T-cell (primary cell): ENCODE results near the gene MIGA1. TPM values are rescaled to one million over a fixed set of nuclear protein-coding genes. Genes with fewer than 3 reads are reported as not detected.

Experiments used
- ATAC-seq, 4 experiments: fragments of 200-7000 bp in 3 of 4; fragments of 150-1000 bp in 1 of 4; cut with Tn5 transposase; replicated peaks in 1 of 4; 1 replicate in 3 of 4; 2 replicates in 1 of 4; pipeline ENCODE4 v1.10.0; 2021; ENCODE audit warnings: moderate library complexity in 3 of 4, mild to moderate bottlenecking in 2 of 4, moderate number of reproducible peaks in 1 of 4
- CTCF ChIA-PET, 2 donors: fragments of 300-600 bp; sonication (Branson Sonifier 250); formaldehyde crosslinking; loops; one replicate each; lab custom pipeline; 2022; ENCODE audit warnings: antibody characterized with exemption in 2 of 2; lab: Charles Lee
- POLR2A ChIA-PET, 2 donors: fragments of 300-600 bp; sonication (Branson Sonifier 250); formaldehyde crosslinking; loops; one replicate each; lab custom pipeline; 2022; ENCODE audit warnings: antibody characterized with exemption in 2 of 2; lab: Charles Lee
- DNase-seq, 35 experiments: peaks; one replicate each; pipeline versions ENCODE4 v3.0.0 to v3.0.0-alpha.2; 2013 to 2023
- H3K27ac ChIP-seq: one replicate; pipeline ENCODE4 v1.5.1; 2013; ENCODE audit warnings: low read length
- H3K27me3 ChIP-seq, 2 experiments: replicated peaks in 1 of 2; 1 replicate in 1 of 2; 2 replicates in 1 of 2; pipeline versions ENCODE4 v1.6.1 to v1.7.0; 2013; ENCODE audit warnings: low read length in 1 of 2, mixed read lengths in 1 of 2; ENCODE audit not compliant: control insufficient read depth in 2 of 2, insufficient read depth in 2 of 2; ENCODE audit errors: extremely low read depth in 1 of 2
- H3K36me3 ChIP-seq, 2 donors: 1 replicate in 1 of 2; 2 replicates in 1 of 2; pipeline versions ENCODE4 v1.6.1 to v1.7.0; 2013; ENCODE audit warnings: low read length in 1 of 2; ENCODE audit not compliant: control insufficient read depth in 2 of 2, insufficient read depth in 1 of 2; ENCODE audit errors: extremely low read depth in 1 of 2
- H3K4me1 ChIP-seq, 2 experiments: 1 replicate in 1 of 2; 2 replicates in 1 of 2; pipeline versions ENCODE4 v1.6.1 to v1.7.0; 2013; ENCODE audit warnings: low read length in 2 of 2, mixed read lengths in 1 of 2; ENCODE audit not compliant: insufficient read depth in 2 of 2, control insufficient read depth in 1 of 2; ENCODE audit errors: extremely low read depth in 1 of 2
- H3K4me3 ChIP-seq, 2 donors: 1 replicate in 1 of 2; 2 replicates in 1 of 2; pipeline versions ENCODE4 v1.5.1 to v1.7.0; 2013; ENCODE audit warnings: mild to moderate bottlenecking in 2 of 2, low read length in 1 of 2, moderate library complexity in 1 of 2; ENCODE audit not compliant: control insufficient read depth in 1 of 2; ENCODE audit errors: extremely low read depth in 1 of 2
- H3K9me3 ChIP-seq: 2 replicates; pipeline ENCODE4 v1.7.0; 2013
- H3K27ac Mint-ChIP-seq, 2 donors: one replicate each; pipeline ENCODE4 v1.8.0; 2020 to 2021; ENCODE audit warnings: mild to moderate bottlenecking in 2 of 2, mixed read lengths in 2 of 2
- H3K27me3 Mint-ChIP-seq, 2 donors: one replicate each; pipeline ENCODE4 v1.8.0; 2021 to 2022; ENCODE audit warnings: mixed read lengths in 2 of 2
- H3K36me3 Mint-ChIP-seq: one replicate; pipeline ENCODE4 v1.8.0; 2021; ENCODE audit warnings: mixed read lengths
- H3K4me1 Mint-ChIP-seq, 3 donors: one replicate each; pipeline ENCODE4 v1.8.0; 2020 to 2022; ENCODE audit warnings: mixed read lengths in 3 of 3, mild to moderate bottlenecking in 1 of 3
- H3K4me3 Mint-ChIP-seq, 3 donors: one replicate each; pipeline ENCODE4 v1.8.0; 2020 to 2022; ENCODE audit warnings: mild to moderate bottlenecking in 3 of 3, mixed read lengths in 3 of 3, moderate library complexity in 3 of 3
- H3K9me3 Mint-ChIP-seq, 3 donors: one replicate each; pipeline ENCODE4 v1.8.0; 2020 to 2022; ENCODE audit warnings: mixed read lengths in 3 of 3
- WGBS: methylation state at CpG from one replicate; pipeline ENCODE4 v1.1.5; 2013; ENCODE audit warnings: missing lambda C conversion rate; ENCODE audit not compliant: insufficient coverage; 5-methylcytosine and 5-hydroxymethylcytosine counted together
- total RNA-seq, 35 experiments: library from RNA in 6 of 35; stranded (reverse) in 6 of 35; fragments of 120-200 nt in 1 of 35; gene quantifications; one replicate each; pipeline versions ENCODE4 v1.2.1 to v1.2.4 and lab custom pipeline; 2013 to 2026

Gene MIGA1, protein sequence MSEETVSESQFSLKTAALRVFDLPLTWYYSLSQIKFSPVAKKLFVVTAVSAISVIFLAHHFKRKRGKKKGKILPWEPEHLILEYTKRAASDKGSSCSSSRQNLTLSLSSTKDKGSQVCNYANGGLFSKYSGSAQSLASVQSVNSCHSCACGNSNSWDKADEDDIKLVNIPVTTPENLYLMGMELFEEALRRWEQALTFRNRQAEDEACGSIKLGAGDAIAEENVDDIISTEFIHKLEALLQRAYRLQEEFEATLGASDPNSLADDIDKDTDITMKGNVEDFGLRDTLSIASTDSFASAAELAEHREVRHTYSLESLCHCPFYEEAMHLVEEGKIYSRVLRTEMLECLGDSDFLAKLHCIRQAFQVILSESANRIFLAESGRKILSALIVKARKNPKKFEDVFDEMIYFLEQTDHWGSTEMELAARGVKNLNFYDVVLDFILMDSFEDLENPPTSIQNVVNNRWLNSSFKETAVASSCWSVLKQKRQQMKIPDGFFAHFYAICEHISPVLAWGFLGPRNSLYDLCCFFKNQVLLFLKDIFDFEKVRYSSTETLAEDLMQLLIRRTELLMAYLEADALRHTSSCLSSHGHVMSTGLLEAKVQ
- total RNA-seq (10 to 100 TPM; 14.9 to 17.7 (median 16.1) TPM), total RNA-seq (lab: John Stamatoyannopoulos, UW) (21.4 to 56.9 (median 33.8) reads per million in 29 experiments)
- total RNA-seq (2013) = 20.5 TPM

DNA sequence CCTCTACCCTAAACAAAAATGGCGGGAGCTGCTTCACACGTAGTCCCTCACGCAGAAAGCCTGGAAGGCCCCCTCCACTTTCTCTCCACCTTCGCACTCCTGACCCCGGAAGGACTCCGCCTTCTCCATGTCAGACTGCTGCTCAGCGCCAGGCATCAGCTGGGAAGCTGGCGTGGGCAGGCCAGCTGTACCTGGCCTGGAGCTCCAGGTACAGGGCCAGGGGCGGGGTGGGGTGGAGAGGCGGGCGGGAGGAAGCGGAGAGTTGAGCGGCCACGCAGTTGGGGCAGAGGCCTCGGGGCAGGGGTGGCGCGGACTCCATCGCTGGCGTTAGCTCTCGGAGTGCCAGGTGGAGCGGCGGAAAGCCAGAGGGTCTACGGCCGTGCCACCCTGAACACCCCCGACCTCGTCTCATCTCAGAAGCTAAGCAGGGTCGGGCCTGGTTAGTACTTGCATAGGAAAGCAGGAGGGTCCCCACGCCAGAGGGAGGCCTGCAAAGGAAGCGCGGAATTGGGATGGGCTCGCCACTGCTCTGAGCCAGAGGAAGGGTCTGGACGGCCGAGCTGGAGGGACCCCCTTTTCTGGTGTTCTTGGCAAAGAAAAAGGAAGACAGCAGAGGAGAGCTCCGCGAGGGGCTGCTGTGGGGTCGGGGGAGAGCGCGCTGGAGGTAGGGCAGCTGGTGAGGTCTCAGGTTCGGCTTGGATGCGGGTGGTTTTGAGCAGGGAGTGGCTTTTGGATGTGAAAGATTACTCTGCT is at the start of gene MIGA1:
MIGA1 (plus strand) TSS at position 121 of the 753 bp plus-strand sequence. CDS start 3,604 bp downstream, outside the sequence.
- WGBS = under 1% methylated on average over 22 of the region's 40 CpGs
- H3K27ac ChIP-seq = peak within 1 kb of the TSS; percentile 52
- H3K9me3 ChIP-seq = no peaks in the 10 kb centered on the region
- Mint-ChIP-seq H3K36me3 (peaks cover 12% of the 10 kb centered on the region), H3K9me3 (no peaks in the 10 kb centered on the region), H3K27ac (peak within 1 kb of the TSS; percentile 82 to 85), H3K4me3 (peak within 1 kb of the TSS; percentile 93 to 98 (median 94)), H3K27me3 (no peaks in the 10 kb centered on the region), H3K4me1 (peaks cover 43 to 46% (median 43%) of the 10 kb centered on the region in 3 donors)
- ATAC-seq = peak; percentile 97 to 98 (median 98)
- ChIA-PET CTCF (interaction anchor here (0.5 to 1.4 kb wide), 10 partner anchors 23 to 1626 kb away, joined by 3 to 7 read pairs (median 4); partner anchors contain the start of gene DNAJB4 (in 1 of the 2)), POLR2A (interaction anchor here (0.5 to 1.5 kb wide), 15 partner anchors 9 to 1994 kb away, joined by 3 to 15 read pairs (median 5); partner anchors contain the start of gene DNAJB4 (in 2 of the 2))
- peaks cover 0 to under 1% of the 10 kb centered on the region in 2 experiments for H3K27me3 ChIP-seq
- peaks cover 3 to 7% of the 10 kb centered on the region in 2 donors for H3K36me3 ChIP-seq
- peak within 1 kb of the TSS; percentile 76 to 90 for H3K4me3 ChIP-seq
- DNase-seq = peak; percentile 69 to 96 (median 86)
- H3K4me1 ChIP-seq = peaks cover 8 to 16% of the 10 kb centered on the region in 2 experiments

DNA sequence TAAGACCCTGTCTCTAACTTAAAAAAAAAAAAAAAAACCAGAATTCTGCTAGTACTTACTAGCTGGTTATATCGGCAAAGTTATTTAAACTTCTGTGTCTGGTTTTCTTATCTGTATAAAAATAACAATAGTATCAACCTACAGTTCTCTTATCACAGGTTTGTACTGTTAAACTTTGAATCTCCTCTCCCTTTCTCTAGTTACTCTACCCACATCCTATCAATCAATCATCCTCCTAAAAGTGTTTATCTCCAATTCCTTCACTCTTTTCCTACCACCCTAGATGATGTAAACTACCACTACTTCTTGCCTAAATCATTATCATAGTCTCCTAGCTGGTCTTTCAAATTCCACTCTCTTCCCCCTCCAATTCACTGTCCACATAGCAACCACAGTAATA is 47.4 kb upstream of the MIGA1 start:
- ChIA-PET CTCF (no interaction called here), POLR2A (interaction anchor here (0.6 to 0.7 kb wide), 3 partner anchors 19 to 1697 kb away, joined by 3 to 9 read pairs (median 8); no protein-coding TSS in a partner anchor)
- H3K4me1 Mint-ChIP-seq = no peaks in the 10 kb centered on the region
- H3K36me3 Mint-ChIP-seq = peaks cover 36% of the 10 kb centered on the region
- WGBS = no CpG with 5 or more reads among the region's 1 CpG
- no peaks in the 10 kb centered on the region for H3K27me3 Mint-ChIP-seq
- DNase-seq (no peak), ATAC-seq (no peak)
- H3K9me3 Mint-ChIP-seq = no peaks in the 10 kb centered on the region
- no peak overlapping the region for H3K27ac Mint-ChIP-seq
- Histone ChIP-seq H3K9me3 (no peaks in the 10 kb centered on the region), H3K4me1 (no peaks in the 10 kb centered on the region), H3K27me3 (no peaks in the 10 kb centered on the region), H3K4me3 (no peak overlapping the region), H3K27ac (no peak overlapping the region), H3K36me3 (peaks cover 11 to 50% of the 10 kb centered on the region in 2 donors)
- no peak overlapping the region for H3K4me3 Mint-ChIP-seq

DNA sequence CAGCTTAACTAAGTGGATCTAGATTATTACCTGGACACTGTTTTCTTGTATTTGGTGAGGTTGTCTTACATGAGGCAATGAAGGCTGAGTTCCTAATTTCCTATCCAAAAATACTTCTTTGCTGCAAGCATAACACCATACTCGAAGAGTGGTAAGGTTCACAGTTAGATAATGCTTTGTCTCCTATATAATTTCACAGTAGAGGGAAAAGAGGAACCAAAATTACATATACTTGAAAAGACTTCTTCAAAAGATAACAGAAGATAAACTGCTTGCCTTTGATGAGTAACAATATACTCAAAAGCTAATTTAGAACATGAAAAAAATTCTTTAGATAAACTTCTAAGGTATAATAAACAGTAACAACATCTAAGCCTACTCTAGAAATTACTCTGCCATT is 40.2 kb upstream of the MIGA1 start:
- Mint-ChIP-seq H3K4me1 (peaks cover 11 to 19% (median 12%) of the 10 kb centered on the region in 3 donors), H3K27ac (no peak overlapping the region), H3K27me3 (no peaks in the 10 kb centered on the region), H3K4me3 (no peak overlapping the region), H3K9me3 (no peaks in the 10 kb centered on the region), H3K36me3 (peaks cover 31% of the 10 kb centered on the region)
- H3K27me3 ChIP-seq = no peaks in the 10 kb centered on the region
- no peak overlapping the region for H3K4me3 ChIP-seq
- ATAC-seq = no peak
- H3K36me3 ChIP-seq = peaks cover 3 to 29% of the 10 kb centered on the region in 2 donors
- no CpG with 5 or more reads among the region's 1 CpG for WGBS
- H3K4me1 ChIP-seq = no peaks in the 10 kb centered on the region
- no peak for DNase-seq
- CTCF ChIA-PET = interaction anchor here in 1 of 2 donors (0.5 kb wide), 1 partner anchor 9 kb away, joined by 4 read pairs; no protein-coding TSS in a partner anchor
- no peak overlapping the region for H3K27ac ChIP-seq
- no peaks in the 10 kb centered on the region for H3K9me3 ChIP-seq
- POLR2A ChIA-PET = interaction anchor here in 1 of 2 donors (0.6 kb wide), 1 partner anchor 57 kb away, joined by 3 read pairs; no protein-coding TSS in a partner anchor

DNA sequence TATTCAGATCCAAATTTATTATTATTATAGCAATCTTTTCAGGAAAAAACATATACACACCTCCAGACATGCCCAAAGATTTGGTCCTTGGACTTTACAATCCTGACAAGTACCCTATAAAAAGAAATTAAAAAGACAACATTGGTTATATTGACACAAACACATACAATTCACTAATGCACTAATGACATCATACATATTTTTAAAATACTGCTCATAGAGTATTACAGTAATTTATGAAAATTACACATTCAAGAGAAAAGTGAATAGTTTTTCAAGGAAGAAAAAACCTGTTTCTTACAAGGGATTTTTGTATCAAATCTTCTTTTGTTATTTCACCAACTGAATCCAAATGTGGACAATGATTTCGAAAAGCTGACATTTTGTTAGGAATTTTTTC is 38.1 kb upstream of the MIGA1 start:
- H3K36me3 Mint-ChIP-seq = peaks cover 30% of the 10 kb centered on the region
- H3K9me3 Mint-ChIP-seq = no peaks in the 10 kb centered on the region
- POLR2A ChIA-PET = no interaction called here

DNA sequence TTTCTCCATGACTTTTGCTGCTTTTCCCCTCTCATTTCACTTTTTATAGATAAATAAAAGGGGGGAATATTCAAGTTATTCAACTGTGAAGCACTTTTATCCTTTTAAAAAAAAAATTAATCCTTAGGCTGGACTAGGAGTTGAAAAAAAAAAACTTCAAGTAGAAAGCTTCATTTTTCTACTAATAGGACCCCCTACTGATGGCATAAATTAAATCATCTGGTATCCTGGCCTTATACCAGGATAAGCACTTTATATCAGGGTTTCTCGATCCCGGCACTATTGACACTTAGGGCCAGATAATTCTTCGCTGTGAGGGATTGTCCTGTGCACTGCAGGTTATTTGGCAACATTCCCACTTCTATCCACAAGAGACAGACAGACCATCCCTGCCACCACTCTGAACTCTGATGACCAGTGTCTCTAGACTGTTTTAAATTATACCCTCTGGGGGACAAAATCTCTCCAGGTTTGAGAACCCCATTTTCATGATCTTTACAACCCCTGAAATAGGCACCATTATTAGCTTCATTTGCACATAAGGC is 37.4 kb upstream of the MIGA1 start:
- no peaks in the 10 kb centered on the region for H3K27me3 Mint-ChIP-seq
- H3K36me3 Mint-ChIP-seq = peaks cover 30% of the 10 kb centered on the region
- Histone ChIP-seq H3K27ac (no peak overlapping the region), H3K27me3 (no peaks in the 10 kb centered on the region), H3K9me3 (no peaks in the 10 kb centered on the region), H3K4me3 (no peak overlapping the region), H3K36me3 (peaks cover 0 to 22% of the 10 kb centered on the region in 2 donors), H3K4me1 (peaks cover 0 to 4% of the 10 kb centered on the region in 2 experiments)
- DNase-seq = no peak
- CTCF ChIA-PET = no interaction called here
- H3K9me3 Mint-ChIP-seq = no peaks in the 10 kb centered on the region
- H3K4me1 Mint-ChIP-seq = peaks cover 38 to 46% (median 39%) of the 10 kb centered on the region in 3 donors
- POLR2A ChIA-PET = no interaction called here
- no peak for ATAC-seq
- 88% methylated on average over 3 of the region's 3 CpGs for whole genome bisulfite sequencing
- peak overlapping the region in 1 of 2 donors; percentile 52 for H3K27ac Mint-ChIP-seq
- H3K4me3 Mint-ChIP-seq = no peak overlapping the region

More for the DNA sequence above, 38.1 kb upstream of the MIGA1 start:
- H3K4me1 Mint-ChIP-seq = peaks cover 32 to 38% (median 32%) of the 10 kb centered on the region in 3 donors
- WGBS = no CpG with 5 or more reads among the region's 1 CpG
- no peak overlapping the region for H3K27ac Mint-ChIP-seq
- Histone ChIP-seq H3K4me3 (no peak overlapping the region), H3K27me3 (no peaks in the 10 kb centered on the region), H3K27ac (no peak overlapping the region), H3K9me3 (no peaks in the 10 kb centered on the region), H3K4me1 (peaks cover 0 to 4% of the 10 kb centered on the region in 2 experiments), H3K36me3 (peaks cover 3 to 24% of the 10 kb centered on the region in 2 donors)
- CTCF ChIA-PET = no interaction called here
- no peak overlapping the region for H3K4me3 Mint-ChIP-seq
- no peak for ATAC-seq
- H3K27me3 Mint-ChIP-seq = no peaks in the 10 kb centered on the region
- DNase-seq = no peak
